Aorta (tissue), 5 donors: ENCODE results near the gene FOXO4. TPM values are rescaled to one million over a fixed set of nuclear protein-coding genes. Genes with fewer than 3 reads are reported as not detected.
"Not testable (repeated sequence)": the region's sequence is repeated elsewhere in the genome, so short reads cannot be mapped to it uniquely, and the experiment has no call there.

ENCODE experiments used
- ATAC-seq: fragments of 200-7000 bp; cut with Tn5 transposase; one replicate; pipeline ENCODE4 v1.9.1; 2022; ENCODE audit warnings: moderate library complexity; ENCODE audit not compliant: low FRiP score
- DNase-seq, 2 donors: peaks; one replicate each; pipeline ENCODE4 v3.0.0-alpha.2; 2020
- H3K27ac ChIP-seq, 2 donors: one replicate each; pipeline ENCODE4 v1.5.1; 2013; ENCODE audit warnings: low read length in 2 of 2, mild to moderate bottlenecking in 2 of 2, moderate library complexity in 2 of 2, control low read depth in 1 of 2, inconsistent platforms in 1 of 2, low read depth in 1 of 2
- H3K27me3 ChIP-seq, 2 donors: one replicate each; pipeline ENCODE4 v1.6.1; 2013; ENCODE audit warnings: control low read depth in 1 of 2, low read length in 1 of 2, mild to moderate bottlenecking in 1 of 2, moderate library complexity in 1 of 2; ENCODE audit not compliant: insufficient read depth in 2 of 2, control insufficient read depth in 1 of 2
- H3K36me3 ChIP-seq, 2 donors: one replicate each; pipeline ENCODE4 v1.6.1; 2013; ENCODE audit warnings: control low read depth in 1 of 2, low read length in 1 of 2, mild to moderate bottlenecking in 1 of 2; ENCODE audit not compliant: insufficient read depth in 2 of 2, control insufficient read depth in 1 of 2
- H3K4me1 ChIP-seq, 2 donors: one replicate each; pipeline ENCODE4 v1.6.1; 2013; ENCODE audit warnings: low read length in 2 of 2, control low read depth in 1 of 2, mild to moderate bottlenecking in 1 of 2, moderate library complexity in 1 of 2; ENCODE audit not compliant: insufficient read depth in 2 of 2, control insufficient read depth in 1 of 2
- H3K4me3 ChIP-seq, 2 donors: one replicate each; pipeline ENCODE4 v1.5.1; 2013; ENCODE audit warnings: low read length in 2 of 2, control low read depth in 1 of 2, mild to moderate bottlenecking in 1 of 2
- H3K9me3 ChIP-seq: one replicate; pipeline ENCODE4 v1.6.1; 2013; ENCODE audit warnings: mild to moderate bottlenecking, low read length; ENCODE audit not compliant: control insufficient read depth
- WGBS, 2 donors: extraction: QIAGEN DNeasy Blood & Tissue Kit; methylation state at CpG; one replicate each; pipeline ENCODE4 v1.1.7; 2013; 5-methylcytosine and 5-hydroxymethylcytosine counted together
- intact Hi-C, 2 donors: fragments of 100-400 bp; cut with DNase I; formaldehyde crosslinking; loops; one replicate each; pipeline versions ENCODE4 v1.14.2 to v1.15.0; 2022
- long read RNA-seq, 2 donors: library from polyadenylated mRNA; unstranded; transcript quantifications; one replicate each; pipeline ENCODE4 v2.0.0, GENCODE V29; 2020 to 2021
- polyA plus RNA-seq, 2 donors: library from polyadenylated mRNA; stranded (reverse); fragments of 200-250 nt; gene quantifications; one replicate each; pipeline ENCODE4 v1.2.3, GENCODE V29; 2013
- total RNA-seq, 2 donors: library from RNA; stranded (reverse); fragmentation: NEBNext Ultra II Directional; extraction: Animal tissue kit (Norgen Biotek cat#: 25700); gene quantifications; one replicate each; pipeline ENCODE4 v1.2.1, GENCODE V29; 2021
- donor health status: healthy with polysubstance abuse.
- donor health status: Bipolar disorder and iron deficiency.
- donor health status: DM: no; HTN: no; CAD: no.
- donor health status: DM: no; HTN: no; CAD: no.
- donor health status: DM: yes; HTN: yes; CAD: no.

FOXO4 gene
- 10 to 100 TPM; 24.2 to 31.5 TPM for total RNA-seq
- polyA plus RNA-seq = 10 to 100 TPM; 18.1 to 29.8 TPM
- long read RNA-seq, donor 1, partial matches to known transcripts = 0 of 2 reads
- long read RNA-seq, donor 1, other reads (novel, unspliced or antisense) = 1 of 2 reads
- long read RNA-seq, donor 2 = 0 reads

GRCh38 chrX:71095555-71095980 is at the start of gene FOXO4:
FOXO4 (plus strand) TSS chrX:71095851; CDS start chrX:71096529, 678 bp downstream.
- 1 to 12% methylated on average over 29 of the region's 29 CpGs for WGBS, 2 donors
- Histone ChIP-seq H3K9me3 (no peaks in the 10 kb centered on the region), H3K36me3 (no peaks in the 10 kb centered on the region), H3K4me1 (no peaks in the 10 kb centered on the region), H3K27me3 (no peaks in the 10 kb centered on the region), H3K27ac (peak within 1 kb of the TSS in 1 of 2 donors; percentile 52), H3K4me3 (peak within 1 kb of the TSS; percentile 52 to 66)
- DNase-seq (peak; percentile 95), ATAC-seq (peak; percentile 88)
- intact Hi-C loops = no loop called here

- H3K4me1 ChIP-seq, DNase-seq, H3K27me3 ChIP-seq, ATAC-seq, H3K27ac ChIP-seq, H3K36me3 ChIP-seq, H3K4me3 ChIP-seq, H3K9me3 ChIP-seq, intact Hi-C loops: not testable (repeated sequence)
- WGBS, 2 donors = 92 to 94% methylated on average over 3 of the region's 8 CpGs
Measured at GRCh38 chrX:71047891-71048290, 47.8 kb upstream of the FOXO4 start.

GRCh38 chrX:71052721-71053120 is 42.9 kb upstream of the FOXO4 start:
- ATAC-seq (no peak), DNase-seq (no peak)
- H3K27ac ChIP-seq = no peak overlapping the region
- H3K4me1 ChIP-seq = no peaks in the 10 kb centered on the region
- no peak overlapping the region for H3K4me3 ChIP-seq
- intact Hi-C loops = no loop called here
- no peaks in the 10 kb centered on the region for H3K27me3 ChIP-seq
- no peaks in the 10 kb centered on the region for H3K36me3 ChIP-seq
- H3K9me3 ChIP-seq = no peaks in the 10 kb centered on the region
- 51 to 54% methylated on average over 7 of the region's 7 CpGs for WGBS, 2 donors

- 33 to 54% methylated on average over 18 of the region's 18 CpGs for WGBS, 2 donors
- DNase-seq = no peak
- no peaks in the 10 kb centered on the region for H3K36me3 ChIP-seq
- H3K9me3 ChIP-seq = no peaks in the 10 kb centered on the region
- no peaks in the 10 kb centered on the region for H3K4me1 ChIP-seq
- no peak overlapping the region for H3K27ac ChIP-seq
- no peaks in the 10 kb centered on the region for H3K27me3 ChIP-seq
- intact Hi-C loops = no loop called here
- no peak for ATAC-seq
- no peak overlapping the region for H3K4me3 ChIP-seq
Measured at GRCh38 chrX:71053217-71053621, 42.4 kb upstream of the FOXO4 start.

GRCh38 chrX:71056867-71057266 is 38.8 kb upstream of the FOXO4 start:
- intact Hi-C loops = no loop called here
- H3K4me1 ChIP-seq = no peaks in the 10 kb centered on the region
- DNase-seq = no peak
- H3K27ac ChIP-seq = no peak overlapping the region
- H3K36me3 ChIP-seq = peaks cover 0 to 5% of the 10 kb centered on the region in 2 donors
- H3K4me3 ChIP-seq = no peak overlapping the region
- H3K9me3 ChIP-seq = no peaks in the 10 kb centered on the region
- no peaks in the 10 kb centered on the region for H3K27me3 ChIP-seq
- no peak for ATAC-seq

GRCh38 chrX:71057848-71058530 is 37.7 kb upstream of the FOXO4 start:
- WGBS, 2 donors = 59 to 84% methylated on average over 3 of the region's 3 CpGs
- Histone ChIP-seq H3K4me3 (no peak overlapping the region), H3K36me3 (peaks cover 0 to 5% of the 10 kb centered on the region in 2 donors)

GRCh38 chrX:71060127-71060526 is 35.5 kb upstream of the FOXO4 start:
- Histone ChIP-seq H3K4me1 (no peaks in the 10 kb centered on the region), H3K36me3 (peaks cover 0 to 5% of the 10 kb centered on the region in 2 donors), H3K4me3 (no peak overlapping the region), H3K9me3 (no peaks in the 10 kb centered on the region), H3K27me3 (no peaks in the 10 kb centered on the region), H3K27ac (no peak overlapping the region)
- intact Hi-C loops = no loop called here
- ATAC-seq (no peak), DNase-seq (no peak)

More at GRCh38 chrX:71057848-71058530, 37.7 kb upstream of the FOXO4 start:
- DNase-seq (no peak), ATAC-seq (no peak)
- intact Hi-C loops = no loop called here
- H3K4me1 ChIP-seq = no peaks in the 10 kb centered on the region
- no peak overlapping the region for H3K27ac ChIP-seq
- no peaks in the 10 kb centered on the region for H3K27me3 ChIP-seq
- no peaks in the 10 kb centered on the region for H3K9me3 ChIP-seq

- Histone ChIP-seq H3K9me3 (no peaks in the 10 kb centered on the region), H3K27ac (no peak overlapping the region), H3K27me3 (no peaks in the 10 kb centered on the region), H3K4me3 (peak overlapping the region; percentile 41 to 94), H3K36me3 (no peaks in the 10 kb centered on the region), H3K4me1 (no peaks in the 10 kb centered on the region)
- no peak for ATAC-seq
- 2 to 29% methylated on average over 2 of the region's 2 CpGs for WGBS, 2 donors
- no peak for DNase-seq
- intact Hi-C loops = no loop called here
Measured at GRCh38 chrX:71067089-71067488, 28.6 kb upstream of the FOXO4 start.

GRCh38 chrX:71067712-71068043 is 28.0 kb upstream of the FOXO4 start:
- ATAC-seq (peak; percentile 26), DNase-seq (no peak)
- H3K36me3 ChIP-seq = no peaks in the 10 kb centered on the region
- no peaks in the 10 kb centered on the region for H3K27me3 ChIP-seq
- H3K9me3 ChIP-seq = no peaks in the 10 kb centered on the region
- intact Hi-C loops = no loop called here
- H3K4me1 ChIP-seq = no peaks in the 10 kb centered on the region
- H3K4me3 ChIP-seq = peak overlapping the region; percentile 41 to 94
- WGBS, 2 donors = 0 to 32% methylated on average over 10 of the region's 10 CpGs
- peak overlapping the region in 1 of 2 donors; percentile 86 for H3K27ac ChIP-seq
